Measurements from ENCODE around the gene PROZ.
A peak's percentile ranks its signal among the peaks of the same experiment; 100 is the strongest.

The PROZ gene

GRCh38 chr13:113151745-113152690 lies 6.4 kb upstream of the PROZ start:
- no peaks in the 10 kb centered on the region for H3K79me2 ChIP-seq (ENCODE audit: insufficient read depth, low read length)
- no peak overlapping the region for H2AFZ ChIP-seq (ENCODE audit: low read depth, low read length, severe bottlenecking)
- no peaks in the 10 kb centered on the region for H3F3A ChIP-seq (ENCODE audit: insufficient read depth)
- H3K9ac ChIP-seq (ENCODE audit: low read length) = no peak overlapping the region
- TF ChIP-seq CTCF (IDR thresholded peaks at IDR 0.05; ENCODE audit: insufficient read depth, low read length, poor library complexity, severe bottlenecking) = no peak
- TF ChIP-seq EZH2phosphoT487 (conservative IDR thresholded peaks at IDR 0.05; ENCODE audit: low read length) = no peak
- H3K36me3 ChIP-seq (ENCODE audit: low read length) = no peaks in the 10 kb centered on the region
- H4K20me1 ChIP-seq (ENCODE audit: low read depth, low read length) = no peaks in the 10 kb centered on the region
- no peak overlapping the region for H3K27ac ChIP-seq (ENCODE audit: low read depth, low read length)
- H3K9me3 ChIP-seq (ENCODE audit: insufficient read depth, low read length) = no peaks in the 10 kb centered on the region
- H3K9me2 ChIP-seq (replicated peaks; ENCODE audit: insufficient read depth, low read length) = no peaks in the 10 kb centered on the region
- H3K4me2 ChIP-seq (ENCODE audit: low read depth, low read length, poor library complexity, severe bottlenecking) = no peak overlapping the region
- no peaks in the 10 kb centered on the region for H3K27me3 ChIP-seq (ENCODE audit: low read length)
- H3K4me3 ChIP-seq (ENCODE audit: insufficient read depth, low read length, poor library complexity, severe bottlenecking) = no peak overlapping the region

GRCh38 chr13:113152691-113152983 lies 5.8 kb upstream of the PROZ start:
- no peaks in the 10 kb centered on the region for H3K9me2 ChIP-seq (replicated peaks; ENCODE audit: insufficient read depth, low read length)
- no peaks in the 10 kb centered on the region for H3K36me3 ChIP-seq (ENCODE audit: low read length)
- H3K27me3 ChIP-seq (ENCODE audit: low read length) = no peaks in the 10 kb centered on the region
- H3K79me2 ChIP-seq (ENCODE audit: insufficient read depth, low read length) = no peaks in the 10 kb centered on the region
- H4K20me1 ChIP-seq (ENCODE audit: low read depth, low read length) = no peaks in the 10 kb centered on the region
- no peak overlapping the region for H3K27ac ChIP-seq (ENCODE audit: low read depth, low read length)
- TF ChIP-seq CTCF (IDR thresholded peaks at IDR 0.05; ENCODE audit: insufficient read depth, low read length, poor library complexity, severe bottlenecking) = no peak
- TF ChIP-seq EZH2phosphoT487 (conservative IDR thresholded peaks at IDR 0.05; ENCODE audit: low read length) = no peak
- H3K4me3 ChIP-seq (ENCODE audit: insufficient read depth, low read length, poor library complexity, severe bottlenecking) = no peak overlapping the region
- H3F3A ChIP-seq (ENCODE audit: insufficient read depth) = no peaks in the 10 kb centered on the region
- no peak overlapping the region for H2AFZ ChIP-seq (ENCODE audit: low read depth, low read length, severe bottlenecking)
- H3K9ac ChIP-seq (ENCODE audit: low read length) = no peak overlapping the region
- H3K9me3 ChIP-seq (ENCODE audit: insufficient read depth, low read length) = no peaks in the 10 kb centered on the region
- no peak overlapping the region for H3K4me2 ChIP-seq (ENCODE audit: low read depth, low read length, poor library complexity, severe bottlenecking)

GRCh38 chr13:113152984-113153809 lies 5.3 kb upstream of the PROZ start:
- Histone ChIP-seq H3K4me2 (ENCODE audit: low read depth, low read length, poor library complexity, severe bottlenecking) (peak overlapping the region; percentile 35), H3K36me3 (ENCODE audit: low read length) (no peaks in the 10 kb centered on the region), H3F3A (ENCODE audit: insufficient read depth) (no peaks in the 10 kb centered on the region), H2AFZ (ENCODE audit: low read depth, low read length, severe bottlenecking) (no peak overlapping the region), H3K9ac (ENCODE audit: low read length) (no peak overlapping the region), H4K20me1 (ENCODE audit: low read depth, low read length) (no peaks in the 10 kb centered on the region), H3K9me3 (ENCODE audit: insufficient read depth, low read length) (no peaks in the 10 kb centered on the region), H3K79me2 (ENCODE audit: insufficient read depth, low read length) (no peaks in the 10 kb centered on the region), H3K9me2 (replicated peaks; ENCODE audit: insufficient read depth, low read length) (no peaks in the 10 kb centered on the region), H3K27me3 (ENCODE audit: low read length) (no peaks in the 10 kb centered on the region), H3K27ac (ENCODE audit: low read depth, low read length) (no peak overlapping the region), H3K4me3 (ENCODE audit: insufficient read depth, low read length, poor library complexity, severe bottlenecking) (no peak overlapping the region)
- TF ChIP-seq CTCF (IDR thresholded peaks at IDR 0.05; ENCODE audit: insufficient read depth, low read length, poor library complexity, severe bottlenecking) = no peak
- TF ChIP-seq EZH2phosphoT487 (conservative IDR thresholded peaks at IDR 0.05; ENCODE audit: low read length) = no peak
